Measurements from ENCODE around the gene EIF3I.
A peak's percentile ranks its signal among the peaks of the same experiment; 100 is the strongest.

The EIF3I gene

DNA sequence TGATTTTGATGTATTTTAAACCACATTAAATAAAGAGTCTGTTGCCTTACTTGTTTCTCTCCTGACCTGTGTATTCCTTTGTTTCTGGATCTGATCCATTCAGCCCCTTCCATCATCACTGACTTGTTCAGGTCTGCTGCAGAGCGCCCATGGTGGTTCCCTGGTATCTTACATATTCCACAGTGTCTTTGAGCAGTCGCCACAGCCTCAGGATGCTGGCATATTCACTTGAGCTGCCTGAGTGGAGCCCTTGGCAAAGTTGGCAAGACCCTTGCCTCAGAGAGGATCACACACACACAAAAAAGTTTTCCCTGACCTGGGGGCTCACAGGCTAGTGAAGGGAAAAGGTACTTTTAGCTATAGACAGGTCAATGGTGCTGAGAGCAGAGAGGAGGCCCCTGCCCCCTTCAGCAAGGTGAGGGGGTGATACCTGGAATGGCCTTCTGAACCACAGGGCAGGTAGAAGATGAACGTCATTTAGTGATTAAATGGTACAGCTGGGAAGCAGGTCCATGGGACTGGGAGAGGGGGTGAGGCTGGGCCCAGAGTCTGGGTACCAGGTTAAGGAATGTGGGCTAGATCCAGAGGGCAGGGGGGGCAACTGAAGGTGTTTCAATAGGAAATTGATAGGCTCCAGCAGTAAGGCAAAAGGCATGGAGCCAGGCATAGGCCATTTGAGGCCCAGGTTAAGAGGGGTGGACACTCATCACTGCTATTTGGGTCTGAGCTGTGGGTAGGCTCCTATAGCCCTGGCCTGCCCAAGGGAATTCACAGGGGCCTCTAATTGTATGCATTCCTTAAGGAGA, 23.8 kb upstream of the EIF3I start:
- DNase-seq, result no peak

DNA sequence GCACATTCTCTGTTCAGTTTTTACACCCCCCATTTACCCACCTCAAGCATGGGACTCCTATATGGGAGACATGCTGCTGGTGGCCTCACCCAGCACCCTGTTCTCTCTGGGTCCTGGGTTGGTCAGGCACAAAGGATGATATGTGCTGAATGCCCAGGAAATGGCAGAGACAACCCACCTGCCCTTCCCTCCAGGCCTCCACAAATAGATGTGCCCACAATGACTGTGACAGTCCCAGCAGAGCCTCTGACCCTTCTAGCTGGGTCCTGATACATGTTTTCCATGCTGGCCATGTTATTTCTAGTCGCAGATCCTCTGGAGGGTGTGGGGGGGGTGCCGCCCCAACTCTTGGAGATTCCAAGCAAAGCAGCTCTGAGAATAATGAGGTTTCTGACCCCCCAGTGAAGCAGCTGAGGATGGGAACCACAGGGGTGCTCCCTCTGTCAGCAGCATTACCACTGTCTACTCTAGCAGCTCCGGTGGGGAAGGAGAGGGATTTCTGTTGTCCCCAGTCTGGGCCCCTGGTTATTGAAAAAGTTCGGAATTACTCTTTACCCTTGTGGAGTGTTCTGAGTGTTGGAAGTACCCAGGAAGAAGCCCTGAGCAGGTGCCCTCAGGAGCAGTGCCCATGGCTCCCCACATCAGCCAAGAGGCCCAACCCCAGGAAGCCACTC, 23.0 kb upstream of the EIF3I start:
- DNase-seq, result no peak

- DNase-seq, result peak; percentile 46
These were observed 22.5 kb upstream of the EIF3I start for GRCh38 chr1:32199717-32200072.

- DNase-seq, result peak; percentile 66
These were observed 21.8 kb upstream of the EIF3I start, which contains the start of gene CCDC28B for GRCh38 chr1:32200226-32201010. TSS of gene CCDC28B (plus strand) at chr1:32200595. CDS start at chr1:32201936, 1,341 bp downstream.

DNA sequence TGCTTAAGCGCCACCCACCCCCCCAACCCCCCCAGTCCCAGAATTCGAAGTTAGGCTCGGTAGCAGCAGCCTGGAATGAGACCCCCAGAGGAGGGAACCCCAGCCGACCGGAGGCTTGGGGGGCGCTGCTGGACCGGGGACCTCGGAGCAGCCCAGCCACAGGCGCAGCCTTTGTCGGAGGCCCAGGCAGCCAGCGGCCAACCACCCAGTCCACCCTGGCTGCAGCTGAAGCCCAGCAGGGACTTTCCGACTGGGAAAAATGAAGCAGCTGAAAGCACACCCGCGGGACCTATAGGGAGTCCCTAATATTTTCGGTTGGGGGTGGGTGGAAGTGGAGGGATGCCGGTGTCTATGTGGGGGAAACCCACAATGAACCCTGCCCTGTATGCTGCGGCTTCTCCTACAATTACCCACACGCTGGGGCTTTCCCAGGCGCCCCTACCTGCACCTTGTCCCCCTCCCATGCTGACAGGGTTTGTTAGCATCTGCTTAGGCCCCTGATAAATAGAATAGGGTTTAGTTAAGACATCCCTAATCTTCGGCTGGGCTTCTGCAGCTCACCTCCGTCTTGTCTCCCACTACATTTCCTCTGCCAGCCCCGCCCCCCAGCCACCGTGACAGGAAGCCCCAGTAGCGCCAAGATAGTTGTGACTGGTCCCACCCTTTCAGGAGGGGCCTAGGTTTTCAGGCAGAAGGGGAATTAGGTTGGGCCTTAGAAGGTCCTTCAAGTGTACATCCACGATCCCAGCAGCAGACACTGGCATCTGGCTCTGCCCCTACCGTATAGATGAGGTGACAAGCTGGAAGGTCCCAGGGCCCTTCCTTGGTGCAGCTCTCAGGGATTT, 21.0 kb upstream of the EIF3I start:
- peak; percentile 49 for DNase-seq

DNA sequence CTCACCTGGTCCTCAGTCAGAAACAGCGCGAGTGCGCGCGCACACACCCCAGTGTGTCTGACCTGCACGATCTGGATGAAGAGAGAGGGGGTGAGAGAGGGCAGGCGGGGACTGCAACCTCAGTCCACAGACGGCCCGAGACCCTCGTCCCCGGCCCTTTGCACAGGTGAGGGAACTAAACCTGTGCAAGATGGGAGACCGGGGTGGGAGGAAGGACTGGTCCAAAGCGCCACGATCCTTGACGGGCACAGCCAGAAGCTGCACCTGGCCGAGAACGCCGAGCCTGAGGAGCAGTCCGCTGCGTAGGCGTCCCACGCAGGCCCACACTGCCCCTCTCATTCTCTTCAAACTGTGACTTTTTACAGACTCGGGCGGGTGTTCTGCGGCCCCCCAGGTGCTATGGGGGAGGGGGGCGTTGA, 17.3 kb upstream of the EIF3I start:
- DNase-seq, result peak; percentile 30

DNA sequence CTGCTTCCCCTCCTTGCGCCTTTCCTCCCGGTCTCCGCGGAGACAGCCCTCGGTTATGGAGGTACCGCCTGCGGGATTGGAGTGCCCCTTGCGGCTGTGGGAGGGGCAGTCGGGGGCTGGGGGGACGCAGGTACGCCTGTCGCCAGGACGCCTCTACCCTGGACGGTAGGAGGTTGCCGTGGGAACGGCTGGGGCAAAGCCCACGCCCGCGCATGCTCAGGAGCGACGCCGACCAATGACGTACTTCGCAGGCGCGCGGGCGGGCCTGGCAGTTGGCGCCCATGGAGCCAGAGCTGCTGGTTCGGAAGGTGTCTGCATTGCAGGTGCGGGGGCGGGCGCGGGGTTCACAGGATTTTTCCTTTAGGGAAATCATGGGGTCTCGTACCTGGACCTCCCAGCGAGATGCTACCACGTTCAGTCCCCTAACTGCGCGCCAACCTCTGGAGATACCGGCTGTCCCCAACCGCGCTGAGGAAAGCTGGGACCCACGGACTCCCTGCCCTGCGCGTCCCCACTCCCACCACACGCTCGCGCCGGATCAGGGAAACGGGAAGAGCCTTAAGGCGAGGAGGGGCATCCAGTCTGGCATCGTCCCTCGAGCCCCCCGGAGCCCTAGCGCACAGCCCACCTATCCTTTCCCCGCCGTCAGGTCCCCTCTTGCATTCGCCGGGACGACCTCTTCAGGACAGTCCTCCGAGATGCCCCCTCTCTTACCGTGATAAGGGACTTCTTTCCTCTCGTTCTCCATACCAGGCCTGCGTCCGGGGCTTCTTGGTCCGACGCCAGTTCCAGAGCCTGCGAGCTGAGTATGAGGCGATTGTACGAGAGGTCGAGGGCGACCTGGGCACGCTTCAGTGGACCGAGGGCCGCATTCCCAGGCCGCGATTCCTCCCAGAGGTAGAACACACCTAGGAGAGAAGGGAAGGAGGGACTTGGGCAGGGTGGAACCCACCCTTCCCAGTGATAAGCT, 16.5 kb upstream of the EIF3I start, which contains the start of gene IQCC:
Gene IQCC, plus strand, starts transcription at position 271 of the 970 bp plus-strand sequence. Its CDS starts 11 bp downstream, at position 282.
- DNase-seq, result peak; percentile 92

DNA sequence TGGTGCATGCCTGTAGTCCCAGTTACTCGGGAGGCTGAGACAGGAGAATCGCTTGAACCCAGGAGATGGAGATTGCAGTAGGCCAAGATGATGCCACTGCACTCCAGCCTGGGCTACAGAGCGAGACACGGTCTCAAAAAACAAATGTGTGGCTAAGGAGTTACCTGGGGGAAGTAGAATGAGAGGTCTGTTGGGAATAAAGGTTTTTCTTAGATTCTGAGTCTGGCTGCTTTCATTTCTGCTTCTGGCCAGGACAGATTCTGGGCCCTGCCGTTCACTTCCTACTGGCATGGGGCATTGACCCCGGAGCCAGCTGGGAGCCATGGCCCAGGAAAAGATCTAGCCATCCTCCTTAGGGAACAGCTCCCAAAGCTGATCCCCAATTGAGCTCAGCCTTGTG, 13.7 kb upstream of the EIF3I start:
- DNase-seq, result no peak

- DNase-seq, result peak; percentile 74
These were observed 13.3 kb upstream of the EIF3I start, which contains the start of gene DCDC2B for GRCh38 chr1:32208891-32209328. TSS of gene DCDC2B (plus strand) at chr1:32209089. CDS start at chr1:32209094, 5 bp downstream.

DNA sequence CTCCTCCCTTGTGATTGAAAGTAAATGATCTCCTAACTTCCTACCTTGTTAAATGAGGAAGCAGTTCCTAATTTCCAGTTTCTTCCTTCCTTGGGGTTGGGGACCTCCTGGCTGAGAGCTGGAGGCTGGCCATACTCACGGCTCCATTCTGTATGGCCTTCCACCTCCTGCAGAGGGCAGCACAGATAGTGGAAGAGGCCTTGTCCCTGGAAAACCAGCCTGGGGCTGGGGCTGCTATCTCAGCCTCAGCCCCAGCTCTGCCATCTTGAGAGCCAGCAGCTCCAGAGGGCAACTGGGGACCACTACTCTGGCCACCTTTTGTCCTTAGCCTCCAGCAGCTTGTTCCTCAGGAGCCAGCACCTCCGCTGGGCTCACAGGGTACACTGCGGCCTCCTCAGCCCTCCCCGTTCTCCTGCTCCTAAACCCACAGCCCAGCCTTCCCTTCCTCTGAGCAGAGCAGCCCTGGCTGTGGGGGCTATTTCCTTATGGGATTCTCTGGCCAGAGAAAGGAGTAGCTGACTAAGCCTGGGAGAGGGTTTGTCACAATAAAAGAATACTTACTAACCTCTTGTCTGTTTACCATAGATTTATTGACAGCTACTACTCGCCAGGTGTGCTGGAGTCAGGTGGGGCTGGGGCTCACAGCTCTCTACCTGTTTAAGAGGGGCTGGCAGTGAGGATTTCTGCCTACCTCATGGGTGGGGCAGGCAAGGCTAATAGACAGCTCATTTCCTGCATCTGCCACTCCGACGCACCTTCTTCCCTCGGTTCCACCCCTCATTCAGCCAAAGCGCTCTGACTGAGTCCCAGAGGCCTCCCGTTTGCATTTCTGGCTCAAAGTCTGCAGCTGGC, 6.4 kb upstream of the EIF3I start:
- peak; percentile 28 for DNase-seq

DNA sequence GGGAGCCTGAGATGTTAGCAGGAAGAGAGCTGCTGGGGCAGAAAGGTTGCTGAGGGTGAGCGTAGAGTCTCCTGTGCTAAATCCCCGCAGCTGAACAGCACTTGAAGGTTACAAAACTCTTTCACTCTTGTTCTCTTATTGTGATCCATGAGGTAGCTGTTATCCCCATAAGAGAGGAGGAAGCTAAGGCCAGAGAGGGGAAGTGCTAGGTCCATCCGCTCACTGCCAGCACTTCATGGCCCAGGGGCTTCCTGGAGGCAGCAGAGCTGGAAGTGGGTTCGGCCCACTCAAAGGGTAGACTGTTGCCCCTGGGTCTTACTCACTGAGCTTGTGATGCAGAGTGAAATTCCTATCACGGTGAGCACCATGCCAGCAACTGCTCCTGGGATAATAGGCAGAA, 5.6 kb upstream of the EIF3I start:
- DNase-seq, result no peak

GRCh38 chr1:32219022-32219421, 3.2 kb upstream of the EIF3I start:
- no peak for DNase-seq

DNA sequence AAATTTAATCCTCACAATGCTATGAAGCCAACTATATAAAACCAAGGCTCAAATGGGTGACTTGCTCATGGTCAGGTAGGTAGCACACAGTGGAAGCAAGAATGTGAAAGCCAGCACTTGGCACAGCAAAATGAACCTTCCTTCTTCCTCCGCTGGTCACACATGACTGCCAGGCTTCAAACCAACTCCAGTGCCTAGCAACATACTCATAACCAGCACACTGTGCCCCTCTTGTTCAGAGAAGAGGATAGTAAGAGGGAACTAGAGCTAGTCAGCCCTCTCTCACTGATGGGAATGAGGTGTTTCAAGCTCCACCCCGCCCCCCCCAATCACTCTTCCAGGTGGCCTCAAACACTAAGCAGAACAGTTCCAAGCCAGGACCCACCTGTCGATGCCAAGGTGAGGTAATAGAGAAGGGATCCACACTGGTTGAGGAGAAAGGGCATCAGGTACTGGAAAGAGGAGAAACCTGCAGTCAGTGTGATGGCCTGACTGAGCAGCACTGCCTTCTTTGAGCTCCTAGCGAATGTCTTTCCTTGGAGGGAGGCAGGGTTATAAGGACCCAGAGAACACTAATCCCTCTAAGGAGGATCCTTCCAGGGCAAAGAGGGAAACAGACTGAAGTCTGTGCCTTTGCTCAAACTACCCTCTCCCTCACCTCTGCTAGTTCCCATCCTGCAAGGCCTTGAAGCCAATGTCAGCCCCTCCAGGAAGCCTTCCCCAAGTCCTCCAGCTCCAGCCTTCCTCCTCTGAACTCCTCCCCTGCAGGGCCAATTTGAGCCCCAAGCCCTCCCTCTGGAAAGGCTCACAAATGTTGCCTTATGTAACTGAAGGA, 1.2 kb upstream of the EIF3I start:
- peak; percentile 12 for DNase-seq

DNA sequence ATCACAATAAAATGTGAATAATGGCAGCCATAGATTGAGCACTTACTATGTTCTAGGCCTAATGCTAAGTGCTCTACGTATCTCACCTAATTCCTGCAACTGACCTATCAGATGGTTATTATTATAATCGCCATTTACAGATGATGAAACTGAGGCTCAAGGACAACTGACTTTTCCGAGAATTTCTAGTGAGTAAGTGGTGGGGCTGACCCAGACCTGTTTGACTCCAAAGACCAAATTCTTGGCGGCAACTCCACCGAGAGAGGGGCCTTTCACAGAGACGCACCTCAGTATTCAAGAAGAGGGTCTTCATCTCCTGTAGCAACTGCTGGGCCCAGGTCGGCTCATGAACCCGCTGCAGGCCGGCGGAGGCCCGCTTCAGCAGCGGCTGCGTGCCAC, 627 bp upstream of the EIF3I start:
- no peak for DNase-seq

- no peak for DNase-seq
These were observed 1.5 kb downstream of the EIF3I start for GRCh38 chr1:32223683-32224082.

DNA sequence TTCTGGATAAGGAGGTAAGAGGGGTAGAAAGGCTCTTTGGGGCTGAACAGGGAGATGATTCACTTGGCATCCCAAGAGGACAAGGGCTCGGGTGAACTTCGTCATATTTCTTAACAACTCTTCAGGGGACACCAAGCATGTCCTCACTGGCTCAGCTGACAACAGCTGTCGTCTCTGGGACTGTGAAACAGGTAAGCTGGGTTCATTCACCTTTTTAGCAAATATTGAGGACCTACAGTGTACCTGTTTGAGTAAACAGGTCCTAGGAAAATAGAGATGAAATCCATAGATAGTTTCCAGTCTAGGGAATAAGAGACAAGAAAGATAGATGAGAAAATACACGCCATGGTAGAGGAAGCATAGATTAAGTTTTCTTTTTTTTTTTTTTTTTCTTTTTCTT, 2.1 kb downstream of the EIF3I start:
- DNase-seq, result no peak

DNA sequence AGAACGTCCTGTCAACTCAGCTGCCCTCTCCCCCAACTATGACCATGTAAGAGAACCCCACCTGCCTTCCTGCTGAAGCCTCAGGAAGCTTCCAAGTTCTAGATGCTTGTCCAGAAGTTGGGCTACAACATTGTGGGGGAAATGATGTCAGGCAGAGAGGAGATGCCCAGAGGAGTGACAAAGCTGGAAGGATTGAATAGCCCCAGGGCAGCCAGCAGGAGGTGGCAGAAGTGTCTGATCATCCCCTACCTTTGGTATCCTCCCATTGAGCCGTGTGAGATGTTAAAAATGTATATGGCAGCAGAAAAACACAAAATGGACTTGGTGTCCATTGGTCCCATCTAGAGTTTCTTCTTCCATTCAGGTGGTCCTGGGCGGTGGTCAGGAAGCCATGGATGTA, 6.6 kb downstream of the EIF3I start:
- DNase-seq, result no peak

DNA sequence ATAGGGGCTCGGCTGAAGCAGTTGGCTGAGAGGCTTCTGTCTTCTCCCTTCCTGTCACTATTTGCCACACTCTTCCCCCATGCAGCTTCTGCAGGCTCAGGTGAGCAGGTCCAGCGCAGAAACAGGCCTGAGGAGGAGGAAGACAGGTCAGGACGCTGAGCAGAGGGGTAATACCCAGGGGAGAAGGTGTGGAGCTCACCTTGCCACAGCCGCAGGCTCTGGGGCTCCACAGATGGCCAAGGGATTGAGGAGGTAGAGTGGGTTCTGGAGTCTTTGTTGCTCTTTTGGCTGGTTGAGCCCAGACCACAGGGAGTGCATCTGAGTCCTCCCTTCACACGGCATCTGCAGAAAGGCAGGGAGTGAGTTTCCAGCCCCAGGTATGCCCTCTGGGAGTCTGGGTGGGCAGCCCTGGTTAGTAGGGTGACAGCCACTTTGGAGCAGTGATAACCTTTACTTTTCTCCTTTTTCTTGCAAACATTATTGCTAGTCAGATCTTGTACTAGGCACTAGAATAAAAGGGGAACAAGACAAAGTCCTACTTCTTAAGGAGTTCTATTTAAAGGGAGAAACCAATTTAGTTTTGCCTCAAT, 9.7 kb downstream of the EIF3I start:
- no peak for DNase-seq
